HEK293 (cell line): Measurements from ENCODE around the gene TMEM143.

Experiments used
- FEZF1 ChIP-seq: fragments of 450-650 bp; formaldehyde crosslinking; IDR thresholded peaks from 2 replicates; pipeline ENCODE4 v1.5.1; 2016; ENCODE audit warnings: missing biosample characterization, missing genetic modification characterization
- OSR2 ChIP-seq: fragments of 450-650 bp; formaldehyde crosslinking; IDR thresholded peaks from 2 replicates; pipeline ENCODE4 v1.5.1; 2016; ENCODE audit warnings: missing biosample characterization, missing genetic modification characterization
- OVOL3 ChIP-seq: fragments of 450-650 bp; formaldehyde crosslinking; IDR thresholded peaks from 2 replicates; pipeline ENCODE4 v1.5.1; 2016; ENCODE audit warnings: missing biosample characterization, missing genetic modification characterization
- RBAK ChIP-seq: fragments of 450-650 bp; formaldehyde crosslinking; IDR thresholded peaks from 2 replicates; pipeline ENCODE4 v1.5.1; 2016; ENCODE audit warnings: missing biosample characterization, missing genetic modification characterization
- TRIM28 ChIP-seq: IDR thresholded peaks from 2 replicates; pipeline ENCODE4 v1.6.1; 2011; ENCODE audit warnings: low read length, control low read depth, borderline replicate concordance
- ZBTB8A ChIP-seq: fragments of 450-650 bp; formaldehyde crosslinking; IDR thresholded peaks from 2 replicates; pipeline ENCODE4 v1.5.1; 2016; ENCODE audit warnings: missing biosample characterization, missing genetic modification characterization
- ZEB2 ChIP-seq: fragments of 450-650 bp; formaldehyde crosslinking; IDR thresholded peaks from 2 replicates; pipeline ENCODE4 v1.5.1; 2016; ENCODE audit warnings: missing biosample characterization, missing genetic modification characterization
- ZFP3 ChIP-seq: fragments of 450-650 bp; formaldehyde crosslinking; IDR thresholded peaks from 2 replicates; pipeline ENCODE4 v1.5.1; 2016; ENCODE audit warnings: low read depth, missing biosample characterization, missing genetic modification characterization
- ZNF10 ChIP-seq: fragments of 450-650 bp; formaldehyde crosslinking; IDR thresholded peaks from 2 replicates; pipeline ENCODE4 v1.5.1; 2017; ENCODE audit warnings: missing biosample characterization, missing genetic modification characterization
- ZNF121 ChIP-seq: fragments of 450-650 bp; formaldehyde crosslinking; IDR thresholded peaks from 2 replicates; pipeline ENCODE4 v1.5.1; 2016; ENCODE audit warnings: missing biosample characterization, missing genetic modification characterization
- ZNF184 ChIP-seq: fragments of 450-650 bp; IDR thresholded peaks from 2 replicates; pipeline ENCODE4 v1.5.1; 2018; ENCODE audit warnings: missing biosample characterization, mild to moderate bottlenecking, missing genetic modification characterization
- ZNF214 ChIP-seq: fragments of 450-650 bp; formaldehyde crosslinking; IDR thresholded peaks from 2 replicates; pipeline ENCODE4 v1.5.1; 2017; ENCODE audit warnings: missing biosample characterization, mild to moderate bottlenecking, missing genetic modification characterization, borderline replicate concordance
- ZNF302 ChIP-seq: fragments of 450-650 bp; formaldehyde crosslinking; IDR thresholded peaks from 2 replicates; pipeline ENCODE4 v1.5.1; 2016; ENCODE audit warnings: missing biosample characterization, missing genetic modification characterization, low read depth
- ZNF350 ChIP-seq: fragments of 450-650 bp; formaldehyde crosslinking; IDR thresholded peaks from 2 replicates; pipeline ENCODE4 v1.5.0; 2017; ENCODE audit warnings: missing biosample characterization, mild to moderate bottlenecking, missing genetic modification characterization
- ZNF354C ChIP-seq: fragments of 450-650 bp; formaldehyde crosslinking; IDR thresholded peaks from 2 replicates; pipeline ENCODE4 v1.5.1; 2016; ENCODE audit warnings: missing biosample characterization, missing genetic modification characterization, low read depth, borderline replicate concordance
- ZNF391 ChIP-seq: fragments of 450-650 bp; formaldehyde crosslinking; IDR thresholded peaks from 2 replicates; pipeline ENCODE4 v1.5.1; 2016; ENCODE audit warnings: low read depth, missing biosample characterization, missing genetic modification characterization, borderline replicate concordance
- ZNF426 ChIP-seq: fragments of 450-650 bp; formaldehyde crosslinking; IDR thresholded peaks from 2 replicates; pipeline ENCODE4 v1.5.1; 2017; ENCODE audit warnings: missing biosample characterization, missing genetic modification characterization, mild to moderate bottlenecking, inconsistent platforms, moderate library complexity
- ZNF510 ChIP-seq: fragments of 450-650 bp; formaldehyde crosslinking; IDR thresholded peaks from 2 replicates; pipeline ENCODE4 v1.5.1; 2018; ENCODE audit warnings: mild to moderate bottlenecking, missing genetic modification characterization, missing biosample characterization; ENCODE audit not compliant: insufficient replicate concordance
- ZNF514 ChIP-seq: fragments of 450-650 bp; formaldehyde crosslinking; IDR thresholded peaks from 2 replicates; pipeline ENCODE4 v1.5.1; 2016; ENCODE audit warnings: missing biosample characterization, missing genetic modification characterization
- ZNF544 ChIP-seq: fragments of 450-650 bp; formaldehyde crosslinking; IDR thresholded peaks from 2 replicates; pipeline ENCODE4 v1.5.0; 2017; ENCODE audit warnings: missing biosample characterization, missing genetic modification characterization
- ZNF548 ChIP-seq: fragments of 450-650 bp; formaldehyde crosslinking; IDR thresholded peaks from 2 replicates; pipeline ENCODE4 v1.5.1; 2016; ENCODE audit warnings: missing biosample characterization, missing genetic modification characterization
- ZNF558 ChIP-seq: fragments of 450-650 bp; formaldehyde crosslinking; IDR thresholded peaks from 2 replicates; pipeline ENCODE4 v1.5.1; 2016; ENCODE audit warnings: missing biosample characterization, missing genetic modification characterization
- ZNF561 ChIP-seq: fragments of 450-650 bp; IDR thresholded peaks from 2 replicates; pipeline ENCODE4 v1.5.1; 2018; ENCODE audit warnings: missing biosample characterization, missing genetic modification characterization, borderline replicate concordance
- ZNF629 ChIP-seq: fragments of 450-650 bp; formaldehyde crosslinking; IDR thresholded peaks from 2 replicates; pipeline ENCODE4 v1.5.1; 2017; ENCODE audit warnings: missing biosample characterization, missing genetic modification characterization
- TF ChIP-seq, protein P1 (sequence below): sonication (generic); formaldehyde crosslinking; IDR thresholded peaks from 2 replicates; pipeline ENCODE4 v1.8.1; 2022; ENCODE audit warnings: mild to moderate bottlenecking, moderate library complexity, missing genetic modification reagents
- TF ChIP-seq, protein P2 (sequence below): fragments of 450-650 bp; formaldehyde crosslinking; IDR thresholded peaks from 2 replicates; pipeline ENCODE4 v1.5.1; 2017; ENCODE audit warnings: missing biosample characterization, missing genetic modification characterization
- TF ChIP-seq, protein P3 (sequence below): IDR thresholded peaks from 2 replicates; pipeline ENCODE4 v1.6.1; 2011; ENCODE audit warnings: mild to moderate bottlenecking, low read depth, low read length, borderline replicate concordance
- TF ChIP-seq, protein P4 (sequence below): fragments of 450-650 bp; formaldehyde crosslinking; IDR thresholded peaks from 2 replicates; pipeline ENCODE4 v1.5.1; 2016; ENCODE audit warnings: missing biosample characterization, missing genetic modification characterization
- TF ChIP-seq, protein P5 (sequence below): fragments of 450-650 bp; formaldehyde crosslinking; IDR thresholded peaks from 2 replicates; pipeline ENCODE4 v1.5.1; 2016; ENCODE audit warnings: missing biosample characterization, missing genetic modification characterization
- TF ChIP-seq, protein P6 (sequence below): fragments of 450-650 bp; formaldehyde crosslinking; IDR thresholded peaks from 2 replicates; pipeline ENCODE4 v1.5.1; 2016; ENCODE audit warnings: missing biosample characterization, missing genetic modification characterization
- TF ChIP-seq, protein P7 (sequence below): fragments of 450-650 bp; formaldehyde crosslinking; IDR thresholded peaks from 2 replicates; pipeline ENCODE4 v1.5.1; 2016; ENCODE audit warnings: missing biosample characterization, missing genetic modification characterization

TMEM143 gene

DNA sequence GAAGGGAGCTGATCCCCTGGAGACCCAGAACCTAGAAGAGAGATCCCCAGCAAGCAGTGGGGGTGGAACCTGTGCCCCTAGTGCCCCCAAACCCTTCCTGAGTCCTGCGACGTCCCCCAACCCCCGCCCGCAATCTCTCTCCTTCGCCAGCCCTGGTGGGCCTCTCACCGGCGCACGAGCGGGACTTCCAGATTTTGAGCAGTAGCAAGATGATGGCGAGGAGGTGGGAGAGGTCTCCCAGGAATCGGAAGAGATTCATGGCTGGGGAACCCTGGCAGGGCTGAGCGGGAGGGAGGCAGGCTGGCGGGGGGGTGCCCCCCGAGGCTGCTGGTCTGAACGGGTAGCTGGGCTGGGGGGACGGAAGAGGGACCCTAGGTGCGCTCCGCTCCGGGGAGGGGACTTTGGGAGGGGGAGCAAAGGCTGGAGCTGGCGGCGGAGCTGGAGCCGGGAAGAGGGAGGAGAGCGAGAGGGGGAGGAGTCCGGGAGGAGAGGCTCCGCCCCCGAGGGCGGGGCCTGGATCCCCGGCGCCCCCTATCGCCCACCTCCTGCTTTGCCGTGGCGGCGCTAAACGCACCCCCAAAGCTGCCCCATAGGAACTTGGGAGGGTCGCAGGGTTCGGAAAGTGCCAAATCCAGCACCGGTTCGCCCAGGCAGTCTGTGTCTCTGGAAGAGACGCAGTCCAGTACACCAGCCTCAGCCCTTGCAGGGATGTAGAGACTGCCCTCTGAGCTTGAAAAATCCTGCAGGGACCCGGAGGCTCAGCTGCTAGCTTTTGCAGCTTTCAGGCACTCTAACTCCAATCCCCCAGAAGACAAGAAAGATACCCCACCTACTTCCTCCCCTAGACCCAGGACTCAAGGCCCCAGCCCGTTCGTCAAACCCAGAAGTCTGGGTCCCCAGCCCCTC, 27.6 kb upstream of the TMEM143 start, which contains the start of gene KDELR1 (continued):
- TF ChIP-seq, protein P1, sequence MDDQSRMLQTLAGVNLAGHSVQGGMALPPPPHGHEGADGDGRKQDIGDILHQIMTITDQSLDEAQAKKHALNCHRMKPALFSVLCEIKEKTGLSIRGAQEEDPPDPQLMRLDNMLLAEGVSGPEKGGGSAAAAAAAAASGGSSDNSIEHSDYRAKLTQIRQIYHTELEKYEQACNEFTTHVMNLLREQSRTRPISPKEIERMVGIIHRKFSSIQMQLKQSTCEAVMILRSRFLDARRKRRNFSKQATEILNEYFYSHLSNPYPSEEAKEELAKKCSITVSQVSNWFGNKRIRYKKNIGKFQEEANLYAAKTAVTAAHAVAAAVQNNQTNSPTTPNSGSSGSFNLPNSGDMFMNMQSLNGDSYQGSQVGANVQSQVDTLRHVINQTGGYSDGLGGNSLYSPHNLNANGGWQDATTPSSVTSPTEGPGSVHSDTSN (CRISPR knock-in tag), result no peak
- TF ChIP-seq, protein P2, sequence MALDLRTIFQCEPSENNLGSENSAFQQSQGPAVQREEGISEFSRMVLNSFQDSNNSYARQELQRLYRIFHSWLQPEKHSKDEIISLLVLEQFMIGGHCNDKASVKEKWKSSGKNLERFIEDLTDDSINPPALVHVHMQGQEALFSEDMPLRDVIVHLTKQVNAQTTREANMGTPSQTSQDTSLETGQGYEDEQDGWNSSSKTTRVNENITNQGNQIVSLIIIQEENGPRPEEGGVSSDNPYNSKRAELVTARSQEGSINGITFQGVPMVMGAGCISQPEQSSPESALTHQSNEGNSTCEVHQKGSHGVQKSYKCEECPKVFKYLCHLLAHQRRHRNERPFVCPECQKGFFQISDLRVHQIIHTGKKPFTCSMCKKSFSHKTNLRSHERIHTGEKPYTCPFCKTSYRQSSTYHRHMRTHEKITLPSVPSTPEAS (tag by site-specific recombination), result no peak
- TF ChIP-seq FEZF1 (tag by site-specific recombination) (no peak), ZNF548 (tag by site-specific recombination) (no peak), ZNF426 (no peak), ZBTB8A (tag by site-specific recombination) (no peak), ZNF121 (tag by site-specific recombination) (no peak), RBAK (tag by site-specific recombination) (no peak), ZNF214 (tag by site-specific recombination) (no peak), ZNF544 (tag by site-specific recombination) (no peak), ZEB2 (tag by site-specific recombination) (no peak), ZNF354C (tag by site-specific recombination) (no peak), ZNF184 (tag by site-specific recombination) (no peak), ZNF510 (tag by site-specific recombination) (no peak), ZNF350 (tag by site-specific recombination) (no peak), ZFP3 (tag by site-specific recombination) (no peak), TRIM28 (no peak), ZNF302 (tag by site-specific recombination) (no peak), ZNF391 (no peak), OVOL3 (tag by site-specific recombination) (no peak), ZNF561 (tag by site-specific recombination) (no peak; the same call in 1 of the 2 replicates), ZNF10 (no peak), OSR2 (tag by site-specific recombination) (no peak), ZNF629 (tag by site-specific recombination) (peak; percentile 21; the same call in 1 of the 2 replicates), ZNF514 (tag by site-specific recombination) (no peak), ZNF558 (tag by site-specific recombination) (no peak)
- TF ChIP-seq, protein P3, sequence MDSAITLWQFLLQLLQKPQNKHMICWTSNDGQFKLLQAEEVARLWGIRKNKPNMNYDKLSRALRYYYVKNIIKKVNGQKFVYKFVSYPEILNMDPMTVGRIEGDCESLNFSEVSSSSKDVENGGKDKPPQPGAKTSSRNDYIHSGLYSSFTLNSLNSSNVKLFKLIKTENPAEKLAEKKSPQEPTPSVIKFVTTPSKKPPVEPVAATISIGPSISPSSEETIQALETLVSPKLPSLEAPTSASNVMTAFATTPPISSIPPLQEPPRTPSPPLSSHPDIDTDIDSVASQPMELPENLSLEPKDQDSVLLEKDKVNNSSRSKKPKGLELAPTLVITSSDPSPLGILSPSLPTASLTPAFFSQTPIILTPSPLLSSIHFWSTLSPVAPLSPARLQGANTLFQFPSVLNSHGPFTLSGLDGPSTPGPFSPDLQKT, result no peak
- TF ChIP-seq, protein P4, sequence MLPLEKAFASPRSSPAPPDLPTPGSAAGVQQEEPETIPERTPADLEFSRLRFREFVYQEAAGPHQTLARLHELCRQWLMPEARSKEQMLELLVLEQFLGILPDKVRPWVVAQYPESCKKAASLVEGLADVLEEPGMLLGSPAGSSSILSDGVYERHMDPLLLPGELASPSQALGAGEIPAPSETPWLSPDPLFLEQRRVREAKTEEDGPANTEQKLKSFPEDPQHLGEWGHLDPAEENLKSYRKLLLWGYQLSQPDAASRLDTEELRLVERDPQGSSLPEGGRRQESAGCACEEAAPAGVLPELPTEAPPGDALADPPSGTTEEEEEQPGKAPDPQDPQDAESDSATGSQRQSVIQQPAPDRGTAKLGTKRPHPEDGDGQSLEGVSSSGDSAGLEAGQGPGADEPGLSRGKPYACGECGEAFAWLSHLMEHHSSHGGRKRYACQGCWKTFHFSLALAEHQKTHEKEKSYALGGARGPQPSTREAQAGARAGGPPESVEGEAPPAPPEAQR (tag by site-specific recombination), result no peak
- TF ChIP-seq, protein P5, sequence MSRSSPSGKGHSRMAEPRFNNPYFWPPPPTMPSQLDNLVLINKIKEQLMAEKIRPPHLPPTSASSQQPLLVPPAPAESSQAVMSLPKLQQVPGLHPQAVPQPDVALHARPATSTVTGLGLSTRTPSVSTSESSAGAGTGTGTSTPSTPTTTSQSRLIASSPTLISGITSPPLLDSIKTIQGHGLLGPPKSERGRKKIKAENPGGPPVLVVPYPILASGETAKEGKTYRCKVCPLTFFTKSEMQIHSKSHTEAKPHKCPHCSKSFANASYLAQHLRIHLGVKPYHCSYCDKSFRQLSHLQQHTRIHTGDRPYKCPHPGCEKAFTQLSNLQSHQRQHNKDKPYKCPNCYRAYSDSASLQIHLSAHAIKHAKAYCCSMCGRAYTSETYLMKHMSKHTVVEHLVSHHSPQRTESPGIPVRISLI (tag by site-specific recombination), result no peak
- TF ChIP-seq, protein P6, sequence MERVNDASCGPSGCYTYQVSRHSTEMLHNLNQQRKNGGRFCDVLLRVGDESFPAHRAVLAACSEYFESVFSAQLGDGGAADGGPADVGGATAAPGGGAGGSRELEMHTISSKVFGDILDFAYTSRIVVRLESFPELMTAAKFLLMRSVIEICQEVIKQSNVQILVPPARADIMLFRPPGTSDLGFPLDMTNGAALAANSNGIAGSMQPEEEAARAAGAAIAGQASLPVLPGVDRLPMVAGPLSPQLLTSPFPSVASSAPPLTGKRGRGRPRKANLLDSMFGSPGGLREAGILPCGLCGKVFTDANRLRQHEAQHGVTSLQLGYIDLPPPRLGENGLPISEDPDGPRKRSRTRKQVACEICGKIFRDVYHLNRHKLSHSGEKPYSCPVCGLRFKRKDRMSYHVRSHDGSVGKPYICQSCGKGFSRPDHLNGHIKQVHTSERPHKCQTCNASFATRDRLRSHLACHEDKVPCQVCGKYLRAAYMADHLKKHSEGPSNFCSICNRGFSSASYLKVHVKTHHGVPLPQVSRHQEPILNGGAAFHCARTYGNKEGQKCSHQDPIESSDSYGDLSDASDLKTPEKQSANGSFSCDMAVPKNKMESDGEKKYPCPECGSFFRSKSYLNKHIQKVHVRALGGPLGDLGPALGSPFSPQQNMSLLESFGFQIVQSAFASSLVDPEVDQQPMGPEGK (tag by site-specific recombination), result peak; percentile 85
- TF ChIP-seq, protein P7, sequence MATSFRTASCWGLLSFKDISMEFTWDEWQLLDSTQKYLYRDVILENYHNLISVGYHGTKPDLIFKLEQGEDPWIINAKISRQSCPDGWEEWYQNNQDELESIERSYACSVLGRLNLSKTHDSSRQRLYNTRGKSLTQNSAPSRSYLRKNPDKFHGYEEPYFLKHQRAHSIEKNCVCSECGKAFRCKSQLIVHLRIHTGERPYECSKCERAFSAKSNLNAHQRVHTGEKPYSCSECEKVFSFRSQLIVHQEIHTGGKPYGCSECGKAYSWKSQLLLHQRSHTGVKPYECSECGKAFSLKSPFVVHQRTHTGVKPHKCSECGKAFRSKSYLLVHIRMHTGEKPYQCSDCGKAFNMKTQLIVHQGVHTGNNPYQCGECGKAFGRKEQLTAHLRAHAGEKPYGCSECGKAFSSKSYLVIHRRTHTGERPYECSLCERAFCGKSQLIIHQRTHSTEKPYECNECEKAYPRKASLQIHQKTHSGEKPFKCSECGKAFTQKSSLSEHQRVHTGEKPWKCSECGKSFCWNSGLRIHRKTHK (tag by site-specific recombination), result no peak
